GM08714 (cell line): ENCODE results near the gene ETV6.

Experiments used
- H3K4me3 ChIP-seq: fragments of 200-500 bp; sonication (Bioruptor generic); 2 replicates; pipeline ENCODE4 v1.5.1; 2014; ENCODE audit warnings: mild to moderate bottlenecking, low read length, inconsistent platforms
- ZNF274 ChIP-seq: IDR thresholded peaks from 2 replicates; pipeline ENCODE4 v1.6.1; 2012; ENCODE audit warnings: mild to moderate bottlenecking, low read depth, low read length

The ETV6 gene

GRCh38 chr12:11688379-11688778, 38.9 kb downstream of the ETV6 start:
- no peak overlapping the region for H3K4me3 ChIP-seq
- TF ChIP-seq ZNF274 = no peak

GRCh38 chr12:11688831-11689230, 39.4 kb downstream of the ETV6 start:
- no peak for TF ChIP-seq ZNF274

GRCh38 chr12:11689591-11690186, 40.2 kb downstream of the ETV6 start:
- no peak overlapping the region for H3K4me3 ChIP-seq

More at GRCh38 chr12:11688831-11689230, 39.4 kb downstream of the ETV6 start:
- no peak overlapping the region for H3K4me3 ChIP-seq

GRCh38 chr12:11693067-11693466, 43.6 kb downstream of the ETV6 start:
- no peak overlapping the region for H3K4me3 ChIP-seq
- no peak for TF ChIP-seq ZNF274

More at GRCh38 chr12:11689591-11690186, 40.2 kb downstream of the ETV6 start:
- TF ChIP-seq ZNF274 = no peak

- H3K4me3 ChIP-seq = no peak overlapping the region
- no peak for TF ChIP-seq ZNF274
These were observed 44.1 kb downstream of the ETV6 start for GRCh38 chr12:11693601-11694000.

- TF ChIP-seq ZNF274 = no peak
- no peak overlapping the region for H3K4me3 ChIP-seq
These were observed 45.1 kb downstream of the ETV6 start for GRCh38 chr12:11694528-11694927.

GRCh38 chr12:11695321-11695720, 45.8 kb downstream of the ETV6 start:
- no peak overlapping the region for H3K4me3 ChIP-seq

GRCh38 chr12:11696084-11696483, 46.6 kb downstream of the ETV6 start:
- no peak for TF ChIP-seq ZNF274

More at GRCh38 chr12:11695321-11695720, 45.8 kb downstream of the ETV6 start:
- TF ChIP-seq ZNF274 = no peak

GRCh38 chr12:11697131-11697530, 47.7 kb downstream of the ETV6 start:
- TF ChIP-seq ZNF274 = no peak
- H3K4me3 ChIP-seq = no peak overlapping the region

More at GRCh38 chr12:11696084-11696483, 46.6 kb downstream of the ETV6 start:
- no peak overlapping the region for H3K4me3 ChIP-seq

GRCh38 chr12:11697670-11698387, 48.4 kb downstream of the ETV6 start:
- TF ChIP-seq ZNF274 = no peak
- H3K4me3 ChIP-seq = no peak overlapping the region

- H3K4me3 ChIP-seq = no peak overlapping the region
- no peak for TF ChIP-seq ZNF274
These were observed 49.3 kb downstream of the ETV6 start for GRCh38 chr12:11698729-11699128.

- TF ChIP-seq ZNF274 = no peak
- no peak overlapping the region for H3K4me3 ChIP-seq
These were observed 52.0 kb downstream of the ETV6 start for GRCh38 chr12:11701433-11701832.

GRCh38 chr12:11702959-11703358, 53.5 kb downstream of the ETV6 start:
- TF ChIP-seq ZNF274 = no peak
- no peak overlapping the region for H3K4me3 ChIP-seq

- TF ChIP-seq ZNF274 = no peak
- H3K4me3 ChIP-seq = no peak overlapping the region
These were observed 53.9 kb downstream of the ETV6 start for GRCh38 chr12:11703378-11703777.

- TF ChIP-seq ZNF274 = no peak
- no peak overlapping the region for H3K4me3 ChIP-seq
These were observed 54.6 kb downstream of the ETV6 start for GRCh38 chr12:11704089-11704488.
